DMS79 treated with DMSO at 0.1 percent for 48 hours (cell line): Measurements from ENCODE around the gene RBMS3.
"Not testable (repeated sequence)": the region's sequence is repeated elsewhere in the genome, so short reads cannot be mapped to it uniquely, and the experiment has no call there.

Experiments used
- DNase-seq: peaks from one replicate; lab custom pipeline; 2025; lab: John Stamatoyannopoulos, UW

The RBMS3 gene

DNA sequence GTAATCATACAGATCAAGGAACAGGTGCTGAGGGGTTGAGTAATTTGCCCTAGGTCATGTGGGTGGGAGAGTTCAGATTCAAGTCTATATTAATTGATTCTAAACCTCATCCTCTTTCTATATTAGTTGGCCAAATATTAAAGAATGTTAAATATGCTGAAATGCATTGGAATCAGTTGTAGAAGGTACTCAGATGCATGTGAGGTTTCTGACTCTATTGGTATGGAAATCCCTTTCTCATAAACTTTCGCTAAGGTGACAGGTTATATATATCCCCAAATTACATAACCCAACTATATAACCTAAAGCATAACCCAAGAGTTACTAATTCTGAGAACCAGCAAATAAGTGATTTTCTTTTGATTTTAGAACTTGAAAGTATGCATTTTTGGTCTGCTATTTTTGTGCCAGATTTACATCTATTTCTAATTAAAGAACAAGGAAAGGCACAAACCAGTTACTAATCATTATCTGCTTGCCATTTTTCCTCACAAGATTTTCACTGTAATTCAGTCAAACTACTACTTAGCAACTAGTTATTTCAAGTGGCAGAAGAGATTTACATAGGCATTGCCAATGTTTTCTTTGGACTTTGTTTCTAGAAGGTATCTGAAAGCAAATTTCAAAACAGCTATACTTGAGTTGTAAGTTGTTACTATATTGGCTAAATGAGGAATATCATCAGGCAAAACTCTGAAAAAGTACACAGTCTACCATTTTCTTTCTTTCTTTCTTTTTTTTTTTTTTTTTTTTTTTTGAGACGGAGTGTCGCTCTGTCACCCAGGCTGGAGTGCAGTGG, 201.3 kb downstream of the RBMS3 start:
- no peak for DNase-seq

DNA sequence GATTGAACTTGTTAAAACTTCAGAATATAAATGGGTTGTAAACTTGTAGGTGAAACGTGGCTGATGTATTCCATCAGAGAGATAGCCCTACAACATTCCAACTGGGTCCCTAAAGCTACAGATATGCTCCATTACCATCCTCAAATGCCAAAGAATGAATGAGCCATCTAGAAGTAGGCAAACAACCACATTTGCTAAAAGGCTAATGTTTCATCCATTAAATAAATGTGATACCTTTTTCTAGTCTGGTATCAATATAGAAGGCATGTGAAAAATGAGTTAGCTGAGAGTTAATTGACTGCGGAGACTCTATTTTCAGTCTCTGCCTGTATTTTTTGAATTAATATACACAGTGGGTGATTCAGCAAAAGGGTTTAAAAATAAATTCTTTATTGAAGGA, 203.8 kb downstream of the RBMS3 start:
- DNase-seq = peak; percentile 33

DNA sequence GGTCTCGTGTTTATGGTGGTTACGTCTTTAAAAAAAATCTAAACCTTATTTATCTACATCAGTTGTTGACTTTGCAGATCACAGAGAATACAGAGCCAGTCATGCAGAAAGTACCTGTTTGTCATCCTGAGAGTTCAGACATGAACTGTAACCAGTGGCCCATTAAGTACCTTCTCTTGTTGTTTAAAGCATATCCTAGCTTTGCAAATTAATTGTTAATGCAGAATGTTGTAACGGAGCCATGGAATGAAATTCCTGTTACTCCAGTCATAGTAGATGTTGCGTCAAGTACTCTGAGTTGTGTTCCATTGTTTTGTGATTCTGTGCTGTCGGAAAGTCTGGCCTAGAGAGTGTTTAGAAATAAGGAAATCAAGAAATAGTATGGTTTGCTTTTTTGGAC, 205.2 kb downstream of the RBMS3 start:
- DNase-seq = peak; percentile 77

DNA sequence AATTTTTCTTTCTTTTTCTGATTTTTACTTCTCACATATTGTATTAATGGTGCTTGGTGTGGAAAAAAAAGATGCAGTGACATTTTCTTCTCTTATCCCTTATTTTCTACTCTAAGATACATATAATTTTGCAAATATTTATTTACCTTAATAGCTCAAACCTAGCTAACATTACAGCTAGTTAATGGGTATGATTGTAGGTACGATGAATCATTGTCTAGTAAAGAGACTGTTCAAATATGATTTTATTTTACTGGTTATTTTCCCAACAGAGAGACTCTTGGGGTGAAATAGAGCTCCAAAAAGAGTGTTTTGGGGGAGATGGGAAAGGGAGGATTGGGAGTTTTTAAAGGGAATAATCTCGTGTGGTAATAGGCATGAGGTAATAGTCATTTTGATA, 206.0 kb downstream of the RBMS3 start:
- no peak for DNase-seq

DNA sequence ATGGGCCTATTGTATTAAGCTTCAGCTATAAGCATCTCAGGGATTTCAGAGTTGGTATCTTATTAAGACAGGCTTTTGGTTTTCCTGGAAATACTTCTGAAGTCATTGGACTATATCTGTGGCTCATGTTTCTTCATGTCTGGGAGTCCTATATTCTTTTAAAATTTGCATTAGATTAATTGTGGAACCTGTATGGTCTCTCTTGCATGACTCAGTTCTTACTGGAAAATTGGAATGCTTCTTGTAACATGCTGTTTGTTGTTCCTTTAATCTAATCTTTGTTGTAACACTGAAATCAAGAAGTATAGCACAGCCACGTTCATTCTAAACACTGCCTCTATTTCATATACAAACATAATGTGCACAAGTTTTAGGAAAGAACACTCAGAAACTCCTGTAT, 208.1 kb downstream of the RBMS3 start:
- DNase-seq = peak; percentile 2

DNA sequence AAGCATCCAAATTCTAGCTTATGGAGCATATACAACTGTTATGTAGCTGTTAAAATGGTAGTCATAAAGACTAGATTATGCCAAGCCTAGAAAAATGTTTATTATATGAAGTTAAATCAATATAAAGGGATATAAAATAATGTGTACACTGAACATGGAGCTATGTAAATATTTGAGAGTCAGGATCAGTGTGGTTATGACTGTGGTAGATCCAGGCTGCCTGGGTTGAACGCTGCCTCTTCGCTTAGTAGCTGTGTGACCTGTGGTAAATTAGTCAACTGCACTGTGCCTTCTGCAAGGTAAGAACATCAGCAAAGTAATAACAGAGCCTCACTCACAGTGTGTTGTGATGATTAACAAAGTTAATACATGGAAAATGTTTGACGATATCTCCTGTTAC, 212.2 kb downstream of the RBMS3 start:
- no peak for DNase-seq

DNA sequence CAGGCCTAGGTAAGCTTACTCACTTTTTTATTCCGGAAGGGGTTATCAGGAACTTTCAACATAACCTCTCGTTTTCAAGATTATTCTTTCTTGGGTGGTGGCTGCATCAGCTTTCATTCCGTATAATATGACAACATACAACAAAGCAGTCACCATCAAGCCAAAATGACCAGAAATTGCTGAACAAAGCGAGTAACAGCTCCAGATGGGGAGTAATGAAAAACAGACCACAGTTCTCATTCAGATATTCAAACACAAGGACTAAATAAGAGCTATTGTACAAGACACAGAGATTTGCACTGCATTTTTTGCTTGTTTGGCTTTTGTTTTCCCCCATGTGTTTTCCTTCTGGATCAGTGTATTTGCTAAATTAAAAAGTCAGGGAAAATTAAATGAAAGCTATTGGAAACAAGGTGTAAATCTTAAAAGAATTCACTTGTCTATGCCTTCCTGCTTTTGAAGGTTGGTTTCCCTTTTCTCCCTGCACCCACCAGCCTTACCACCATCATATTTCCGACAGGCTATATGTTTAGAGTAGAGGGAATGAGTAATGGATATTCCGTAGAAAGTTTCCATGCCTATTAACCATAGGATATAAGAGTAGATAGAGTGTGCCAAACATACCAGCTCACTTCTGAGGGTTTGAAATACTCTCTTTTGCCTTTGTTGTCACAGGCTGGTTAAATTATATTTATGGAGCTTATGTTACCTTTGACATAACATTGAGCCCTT, 213.6 kb downstream of the RBMS3 start:
- DNase-seq = no peak

DNA sequence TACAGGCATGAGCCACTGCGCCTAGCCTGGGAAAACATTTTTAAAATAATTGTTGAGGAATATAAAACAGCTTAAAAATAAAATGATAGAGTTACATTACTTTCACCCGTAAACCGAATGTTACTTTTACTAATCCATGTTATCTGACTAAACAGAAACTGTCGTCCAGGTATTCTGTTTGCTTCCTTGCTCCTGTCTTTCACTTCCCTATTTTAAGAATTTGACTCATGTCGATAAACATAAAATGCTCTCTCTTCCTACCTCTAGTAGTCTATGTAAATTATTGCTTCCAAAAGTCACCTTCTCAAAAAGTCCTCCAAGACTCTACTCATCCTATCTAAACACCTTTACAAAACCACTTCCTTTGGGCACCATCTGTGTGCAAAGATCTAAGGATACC, 216.4 kb downstream of the RBMS3 start:
- DNase-seq = no peak

DNA sequence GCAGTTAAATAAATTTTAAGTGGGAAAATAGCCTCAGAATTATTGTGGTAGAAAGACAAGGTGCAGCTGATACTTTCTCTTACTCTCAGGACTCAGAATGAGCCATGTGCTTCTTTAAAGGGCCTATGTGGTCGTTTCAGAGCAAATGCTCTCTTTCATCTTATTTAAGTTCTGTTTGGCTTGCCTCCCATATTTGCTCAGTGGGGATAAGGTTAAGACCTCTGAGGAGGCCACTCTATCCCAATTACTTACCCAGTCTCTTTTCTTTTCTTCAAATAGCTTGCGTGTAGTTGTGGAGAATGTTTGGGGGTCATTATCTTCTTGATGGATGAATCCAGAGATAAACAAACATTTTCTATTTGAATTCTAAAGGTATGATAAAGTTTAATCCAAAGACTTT, 221.9 kb downstream of the RBMS3 start:
- no peak for DNase-seq

DNA sequence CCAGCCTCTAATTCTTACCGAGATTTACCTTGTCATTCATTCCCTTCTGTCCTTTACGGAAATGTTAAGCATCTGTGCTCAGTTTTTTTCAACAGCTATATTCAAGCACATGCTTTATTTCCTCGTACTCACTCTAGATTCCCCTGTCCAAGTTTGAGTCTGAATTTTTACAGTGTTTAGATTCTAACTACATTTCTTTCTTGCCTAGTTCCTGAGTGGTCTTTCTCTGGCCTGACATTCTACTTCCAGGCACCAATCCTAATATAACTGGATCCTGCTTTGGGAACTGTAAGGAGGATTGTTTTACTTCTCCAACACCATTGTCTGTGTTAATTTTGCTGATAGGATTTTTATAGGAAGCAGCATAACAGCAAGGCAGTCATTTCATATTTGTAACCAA, 222.4 kb downstream of the RBMS3 start:
- no peak for DNase-seq

DNA sequence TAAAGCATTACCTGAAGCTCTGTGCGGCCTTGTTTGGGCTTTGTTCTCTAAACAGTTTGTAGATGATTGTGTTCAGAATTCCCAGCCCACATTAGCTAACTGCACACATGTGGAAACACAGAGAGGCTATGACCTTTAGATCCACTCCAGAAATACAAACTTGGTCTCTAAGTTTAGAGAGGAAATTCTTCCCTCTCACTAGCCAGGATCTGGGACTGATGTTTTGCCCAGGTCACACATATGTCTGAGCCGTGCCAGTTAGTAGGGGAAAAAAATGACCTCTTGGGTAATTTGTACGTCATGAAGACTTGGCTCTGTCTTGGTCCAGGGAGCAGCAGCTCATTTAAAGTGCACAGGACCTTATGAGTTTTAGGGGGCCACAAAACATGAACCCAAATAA, 223.1 kb downstream of the RBMS3 start:
- no peak for DNase-seq

DNA sequence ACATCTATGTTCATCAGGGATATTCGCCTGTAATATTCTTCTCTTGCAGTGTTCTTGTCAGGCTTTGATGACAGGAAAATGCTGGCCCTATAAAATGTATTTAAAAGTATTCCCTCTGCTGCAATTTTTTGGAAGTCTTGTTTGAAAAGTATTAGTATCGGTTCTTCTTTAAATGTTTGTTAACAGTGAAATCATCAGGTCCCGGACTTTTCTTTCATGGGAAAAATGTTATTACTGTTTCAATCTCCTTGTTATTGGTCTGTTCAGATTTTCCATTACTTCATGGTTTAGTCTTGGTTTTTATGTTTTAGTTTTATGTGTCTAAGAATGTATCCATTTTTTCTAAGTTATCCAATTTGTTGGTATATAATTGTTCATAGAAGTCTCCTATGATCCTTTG, 225.6 kb downstream of the RBMS3 start:
- DNase-seq = no peak

DNA sequence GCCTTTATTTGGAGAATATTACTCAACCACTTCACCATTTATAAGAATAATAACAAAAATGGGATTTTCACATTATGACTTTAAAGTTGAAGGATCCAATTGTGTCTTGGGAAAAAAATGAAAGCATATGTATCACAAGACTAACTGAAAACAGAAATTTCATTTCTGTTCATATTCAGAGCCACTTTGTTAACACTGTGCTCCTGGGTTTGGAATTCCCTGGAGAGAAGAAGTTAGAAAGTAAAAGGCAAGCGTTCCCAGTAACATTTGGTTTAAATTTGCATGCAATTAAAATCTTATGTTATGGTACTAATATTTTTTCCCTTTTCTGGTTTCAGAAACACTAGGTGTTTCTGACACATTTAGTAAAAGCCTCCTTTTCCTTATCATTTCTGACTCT, 230.8 kb downstream of the RBMS3 start:
- DNase-seq = no peak

DNA sequence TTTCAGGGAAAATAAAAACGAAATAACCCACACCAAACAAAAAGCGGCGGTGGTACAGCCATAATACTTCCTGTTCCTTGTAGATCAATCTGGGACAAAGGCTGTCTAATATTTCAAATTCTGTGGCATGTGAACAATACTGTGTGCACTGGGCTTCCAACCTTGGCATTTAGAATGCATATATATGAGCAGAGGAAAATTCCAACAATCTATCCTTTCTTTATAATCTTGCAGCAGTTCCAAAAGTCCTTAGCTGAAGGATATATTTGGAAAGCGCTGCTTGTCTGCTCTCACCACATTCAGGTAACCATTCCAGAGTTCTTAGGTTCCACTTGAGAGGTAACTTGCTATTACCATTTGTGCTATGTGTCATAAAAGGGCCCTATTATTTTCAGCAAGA, 231.8 kb downstream of the RBMS3 start:
- no peak for DNase-seq

DNA sequence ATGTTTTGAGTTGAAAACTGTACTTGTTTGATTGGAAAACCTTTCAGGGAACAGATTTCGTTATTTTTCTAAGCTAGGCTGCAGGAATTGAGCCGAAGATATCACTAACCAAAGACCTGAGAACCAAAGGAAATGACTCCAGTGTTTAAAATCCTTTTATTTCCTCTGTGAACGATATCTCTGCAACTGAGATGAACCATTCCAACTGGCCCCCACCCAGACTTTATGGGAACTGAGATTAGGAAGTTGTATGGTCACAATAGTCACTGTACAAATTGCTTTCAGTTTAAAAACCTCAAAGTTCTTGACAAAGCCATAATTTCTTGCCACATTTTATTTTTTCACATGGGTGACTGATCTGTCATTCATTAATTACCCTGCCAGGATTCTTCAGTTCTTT, 232.4 kb downstream of the RBMS3 start:
- no peak for DNase-seq

DNA sequence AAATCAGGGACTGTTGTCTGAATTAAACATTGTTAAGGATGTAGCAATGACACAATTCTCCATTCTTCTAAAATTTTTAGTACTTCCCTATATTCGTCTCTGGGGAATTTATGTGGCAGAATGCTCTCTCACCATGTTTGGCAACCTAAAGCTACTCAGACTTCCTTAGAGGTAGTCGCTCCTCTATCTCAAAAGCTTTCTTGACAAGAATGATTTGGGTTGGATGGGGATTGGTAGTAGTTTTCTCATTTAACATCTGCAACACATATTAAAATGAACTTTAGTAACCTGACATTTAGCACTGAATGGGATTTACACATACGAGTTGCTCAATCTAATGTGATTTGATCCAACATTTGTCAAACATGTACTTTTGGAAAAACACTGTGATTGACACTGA, 233.3 kb downstream of the RBMS3 start:
- DNase-seq = no peak

DNA sequence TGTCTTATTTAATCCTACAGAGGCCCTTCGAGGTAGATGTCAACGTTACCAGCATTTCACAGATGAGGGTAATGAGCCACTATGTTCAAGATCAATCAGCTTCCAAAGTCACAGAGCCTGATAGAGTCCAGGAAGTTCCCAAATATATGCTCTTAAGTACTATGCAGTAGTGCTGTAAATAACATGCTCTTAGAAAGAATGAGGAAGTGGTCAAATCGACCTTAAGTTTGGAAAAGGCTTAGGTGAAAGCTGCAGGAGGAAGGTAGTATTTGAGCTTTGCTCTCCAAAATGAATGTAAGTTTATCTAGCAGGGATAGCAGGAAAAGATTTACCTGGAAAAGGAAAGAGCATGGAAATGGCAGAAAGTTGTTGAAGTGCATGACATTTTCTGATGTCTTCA, 234.0 kb downstream of the RBMS3 start:
- DNase-seq = no peak

DNA sequence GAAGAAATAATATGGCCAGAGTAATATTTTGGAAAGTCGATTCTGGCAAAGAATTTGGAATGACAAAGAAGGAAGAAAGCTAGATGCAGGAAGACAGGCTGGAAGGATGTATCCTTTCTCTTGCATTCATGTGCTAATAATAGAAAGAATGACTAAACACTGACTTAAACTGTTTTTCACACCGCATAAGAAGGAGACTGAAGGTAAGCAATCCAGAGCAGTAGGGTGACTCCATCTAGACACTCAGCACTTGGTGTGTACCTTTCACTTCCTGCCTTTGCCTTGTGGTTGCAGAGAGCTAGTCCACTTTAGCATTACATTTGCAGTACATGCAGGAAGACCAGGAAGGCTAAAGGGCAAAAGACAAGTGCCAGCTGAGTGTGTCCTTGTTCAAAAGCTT, 234.6 kb downstream of the RBMS3 start:
- no peak for DNase-seq

DNA sequence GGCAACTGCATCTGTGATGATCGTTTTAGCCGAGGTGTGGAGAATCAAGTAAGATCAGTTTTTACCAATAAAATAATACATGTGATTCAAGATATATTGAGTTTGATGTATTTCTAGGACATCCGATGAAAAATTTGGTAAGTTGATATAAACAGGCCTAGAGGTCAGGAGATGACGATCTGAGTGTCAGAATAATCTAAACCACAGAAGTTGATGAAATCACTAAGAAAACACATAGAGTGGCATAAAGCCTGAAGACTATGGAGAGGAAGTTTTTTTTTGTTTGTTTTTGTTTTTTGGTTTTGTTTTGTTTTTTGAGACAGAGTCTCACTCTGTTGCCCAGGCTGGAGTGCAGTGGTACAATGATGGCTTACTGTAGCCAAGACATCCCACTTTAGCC, 235.3 kb downstream of the RBMS3 start:
- DNase-seq = no peak

DNA sequence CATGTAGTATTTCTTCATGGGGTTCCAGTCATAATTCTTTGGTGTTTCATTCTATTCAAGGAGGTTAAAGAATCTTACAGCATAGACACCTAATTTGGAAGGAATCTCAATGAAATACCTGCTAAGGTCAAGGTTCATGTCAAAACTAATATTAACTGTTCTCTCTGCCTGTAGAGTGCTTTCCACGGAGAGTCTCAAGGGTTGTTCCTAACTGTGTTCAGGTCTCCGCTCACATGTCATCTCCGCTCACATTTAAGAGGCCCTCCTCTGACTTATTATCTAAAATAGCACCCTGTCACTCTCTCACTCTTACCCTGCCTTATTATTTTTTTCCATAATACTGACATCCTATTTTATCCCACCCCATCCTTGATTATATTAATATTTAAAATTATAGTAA, 239.9 kb downstream of the RBMS3 start:
- no peak for DNase-seq

DNA sequence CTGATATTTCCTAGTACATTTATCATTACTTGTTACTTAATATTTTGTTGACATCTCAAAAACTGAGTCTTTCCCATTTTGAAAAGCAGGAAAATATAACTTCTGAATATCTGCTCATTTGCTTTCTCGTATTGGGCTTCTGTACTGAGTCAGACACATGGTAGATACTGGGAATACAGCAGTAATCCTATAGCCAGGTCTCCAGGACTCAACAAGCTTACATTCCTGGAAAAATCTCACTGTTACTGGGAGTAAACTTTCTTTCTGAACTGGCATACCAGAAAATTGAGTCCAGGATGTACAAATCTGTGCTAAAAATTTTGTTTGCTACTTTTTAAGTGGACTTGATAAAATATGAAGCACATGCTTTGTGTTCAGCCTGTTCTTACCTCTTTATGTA, 240.4 kb downstream of the RBMS3 start:
- DNase-seq = no peak

DNA sequence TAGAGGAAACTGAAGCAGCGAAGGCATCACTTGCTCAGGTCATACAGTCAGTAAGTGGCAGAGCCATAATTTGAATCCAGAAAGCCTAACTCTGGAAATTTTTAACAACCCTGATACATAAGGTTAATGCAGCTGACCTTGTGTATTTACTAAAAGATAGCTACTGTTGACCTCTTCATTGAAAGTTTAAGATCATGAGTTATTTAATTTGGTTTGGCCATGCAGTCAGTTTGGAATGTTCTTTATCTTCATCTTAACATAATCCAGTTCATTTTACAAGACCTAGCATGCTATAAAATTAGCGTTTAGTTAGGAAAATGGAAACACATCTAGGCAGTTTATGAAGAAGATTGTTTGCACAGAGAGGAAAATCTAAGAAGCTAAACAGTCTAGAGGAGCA, 240.9 kb downstream of the RBMS3 start:
- no peak for DNase-seq

DNA sequence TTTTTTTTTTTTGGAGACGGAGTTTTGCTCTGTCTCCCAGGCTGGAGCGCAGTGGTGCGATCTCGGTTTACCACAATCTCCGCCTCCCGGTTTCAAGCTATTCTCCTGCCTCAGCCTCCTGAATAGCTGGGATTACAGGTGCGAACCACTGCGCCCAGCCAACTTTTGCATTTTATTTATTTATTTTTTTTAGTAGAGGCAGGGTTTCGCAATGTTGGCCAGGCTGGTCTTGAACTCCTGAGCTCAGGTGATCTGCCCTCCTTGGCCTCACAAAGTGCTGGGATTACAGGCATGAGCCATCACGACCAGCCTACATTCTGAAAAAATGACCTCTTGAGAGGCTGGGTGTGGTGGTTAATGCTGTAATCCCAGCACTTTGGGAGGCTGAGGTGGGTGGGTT, 243.6 kb downstream of the RBMS3 start:
- DNase-seq = not testable (repeated sequence)
